OCI-LY7 (cell line): ENCODE data around the gene MATR3.

ENCODE experiments used
- EZH2phosphoT487 ChIP-seq: fragments of 200-600 bp; sonication (generic); IDR thresholded peaks from 2 replicates; pipeline ENCODE4 v1.6.1; 2018; ENCODE audit warnings: low read depth, borderline replicate concordance, mild to moderate bottlenecking, mixed run types, antibody characterized with exemption, low read length, moderate library complexity, mixed read lengths
- TF ChIP-seq, protein P1 (sequence below): fragments of 200-600 bp; sonication (generic); conservative IDR thresholded peaks from 2 replicates; pipeline ENCODE4 v1.5.1; 2014; ENCODE audit warnings: mild to moderate bottlenecking, antibody characterized with exemption, low read length, moderate library complexity, mixed read lengths

DNA sequence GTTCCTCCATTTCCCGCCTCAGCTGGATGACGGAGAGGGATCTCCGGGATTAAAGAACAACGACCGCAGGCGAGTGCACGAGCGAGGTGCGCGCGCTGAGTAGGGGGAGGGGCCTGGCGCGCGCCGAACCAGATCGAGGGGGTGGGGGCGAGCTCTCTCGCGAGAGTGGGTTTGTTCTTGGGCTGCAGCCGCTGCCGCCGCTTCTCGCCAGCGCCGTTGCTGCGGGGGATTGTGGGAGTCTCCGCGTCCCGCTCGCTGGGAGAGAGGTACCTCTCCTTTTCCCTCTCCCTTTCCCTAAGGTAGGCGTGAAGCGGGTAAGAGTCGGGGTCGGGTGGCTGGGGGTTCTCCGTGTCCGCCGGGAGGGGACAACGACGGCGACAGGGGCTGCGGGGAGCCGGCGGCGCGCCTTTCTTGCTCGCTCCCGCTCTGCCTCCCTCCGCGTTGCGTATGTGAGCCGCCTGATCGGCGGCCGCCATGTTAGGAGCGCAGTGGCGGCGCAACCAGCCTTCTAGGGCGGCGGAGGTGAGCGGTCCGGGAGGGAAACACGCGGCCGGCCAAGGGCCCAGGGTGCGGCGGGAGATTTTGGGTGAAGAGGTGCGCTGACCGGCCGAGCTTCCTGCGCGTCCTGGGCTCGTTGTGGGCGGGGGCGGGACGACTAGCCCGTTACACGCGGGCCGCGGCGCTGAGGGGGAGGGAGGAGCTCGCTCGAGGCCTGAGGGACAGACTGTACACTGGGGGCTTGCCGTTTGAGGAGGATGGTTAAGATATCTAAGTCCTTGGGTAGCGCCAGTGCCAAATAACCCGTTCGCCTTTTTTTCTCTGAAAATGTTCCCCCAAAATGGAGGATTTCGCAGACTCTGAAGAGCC is at the start of gene MATR3:
- TF ChIP-seq, protein P1, sequence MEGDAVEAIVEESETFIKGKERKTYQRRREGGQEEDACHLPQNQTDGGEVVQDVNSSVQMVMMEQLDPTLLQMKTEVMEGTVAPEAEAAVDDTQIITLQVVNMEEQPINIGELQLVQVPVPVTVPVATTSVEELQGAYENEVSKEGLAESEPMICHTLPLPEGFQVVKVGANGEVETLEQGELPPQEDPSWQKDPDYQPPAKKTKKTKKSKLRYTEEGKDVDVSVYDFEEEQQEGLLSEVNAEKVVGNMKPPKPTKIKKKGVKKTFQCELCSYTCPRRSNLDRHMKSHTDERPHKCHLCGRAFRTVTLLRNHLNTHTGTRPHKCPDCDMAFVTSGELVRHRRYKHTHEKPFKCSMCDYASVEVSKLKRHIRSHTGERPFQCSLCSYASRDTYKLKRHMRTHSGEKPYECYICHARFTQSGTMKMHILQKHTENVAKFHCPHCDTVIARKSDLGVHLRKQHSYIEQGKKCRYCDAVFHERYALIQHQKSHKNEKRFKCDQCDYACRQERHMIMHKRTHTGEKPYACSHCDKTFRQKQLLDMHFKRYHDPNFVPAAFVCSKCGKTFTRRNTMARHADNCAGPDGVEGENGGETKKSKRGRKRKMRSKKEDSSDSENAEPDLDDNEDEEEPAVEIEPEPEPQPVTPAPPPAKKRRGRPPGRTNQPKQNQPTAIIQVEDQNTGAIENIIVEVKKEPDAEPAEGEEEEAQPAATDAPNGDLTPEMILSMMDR = no peak
- TF ChIP-seq EZH2phosphoT487 = no peak
